Measurements from ENCODE around the gene C5orf15.
"Not testable (repeated sequence)": the region's sequence is repeated elsewhere in the genome, so short reads cannot be mapped to it uniquely, and the experiment has no call there.

The C5orf15 gene

DNA sequence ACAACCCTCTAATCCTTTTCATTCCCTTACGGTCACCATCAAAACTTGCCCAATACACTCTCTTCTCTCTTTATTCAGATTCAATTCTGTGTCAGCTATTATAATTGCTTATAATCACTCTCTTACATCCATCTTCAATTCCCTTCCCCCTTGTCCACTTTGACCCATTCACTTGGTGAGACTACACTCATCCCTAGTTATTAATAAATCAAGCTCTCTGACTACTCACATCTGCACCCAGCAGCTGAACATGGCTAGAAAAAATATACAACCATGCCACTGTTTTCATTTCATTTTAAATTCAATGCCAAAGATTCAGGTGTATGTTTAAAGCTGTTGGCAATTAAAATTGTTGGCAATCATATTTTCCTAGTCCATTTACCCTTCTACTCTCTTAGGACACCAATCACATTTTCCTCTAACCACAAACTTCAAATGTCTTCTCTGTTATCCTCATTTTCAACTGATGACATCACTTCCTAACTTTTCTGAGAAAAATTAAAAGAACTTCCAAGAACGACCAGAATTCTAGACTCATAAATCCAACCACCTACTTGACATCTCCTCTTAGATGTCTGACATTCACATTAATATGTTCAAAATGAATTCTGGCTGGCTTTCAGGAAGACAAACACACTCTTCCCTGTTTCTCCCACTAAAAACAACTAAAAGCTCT lies 5.5 kb downstream of the C5orf15 start:
- DNase-seq (ENCODE audit: low spot score): no peak

DNA sequence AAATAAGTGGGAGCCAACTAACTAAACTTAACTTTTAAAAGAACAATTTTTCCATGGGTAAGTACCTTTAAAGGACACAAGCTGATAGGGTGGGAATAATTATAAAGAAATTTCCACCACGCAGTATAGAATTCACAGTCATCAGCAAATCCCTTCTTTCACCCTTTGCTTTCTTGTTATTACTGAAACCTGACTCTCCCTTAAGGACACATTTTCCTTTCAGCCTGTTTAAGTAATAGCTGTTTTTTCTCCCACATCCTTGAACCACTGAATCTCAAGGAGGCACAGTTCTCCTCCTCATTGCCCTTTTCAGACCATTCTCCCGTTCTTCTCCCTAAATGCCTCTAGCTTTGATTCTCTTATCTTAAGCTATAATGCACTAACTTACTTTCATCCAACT lies 6.3 kb downstream of the C5orf15 start:
- DNase-seq (ENCODE audit: low spot score): no peak

DNA sequence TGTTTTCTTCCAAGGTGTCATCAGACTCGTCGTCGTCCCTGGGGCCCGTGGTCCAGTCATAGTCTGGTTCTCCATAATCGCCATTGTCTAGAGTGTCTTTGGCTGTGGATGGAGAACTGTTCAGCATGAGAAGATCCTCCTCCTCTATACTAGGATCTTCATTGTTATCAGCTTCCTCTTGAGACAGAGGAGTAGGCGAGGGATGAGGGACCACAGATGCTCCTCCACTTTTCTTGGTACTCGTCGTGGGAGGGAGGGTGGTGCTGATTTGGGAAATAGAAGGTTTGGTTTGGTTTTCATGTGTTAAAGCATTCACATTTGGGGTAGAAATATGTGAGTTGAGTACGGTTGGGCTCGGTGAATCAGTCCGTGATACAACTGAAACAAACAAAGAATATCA lies 8.8 kb downstream of the C5orf15 start:
- no peak for DNase-seq (ENCODE audit: low spot score)

DNA sequence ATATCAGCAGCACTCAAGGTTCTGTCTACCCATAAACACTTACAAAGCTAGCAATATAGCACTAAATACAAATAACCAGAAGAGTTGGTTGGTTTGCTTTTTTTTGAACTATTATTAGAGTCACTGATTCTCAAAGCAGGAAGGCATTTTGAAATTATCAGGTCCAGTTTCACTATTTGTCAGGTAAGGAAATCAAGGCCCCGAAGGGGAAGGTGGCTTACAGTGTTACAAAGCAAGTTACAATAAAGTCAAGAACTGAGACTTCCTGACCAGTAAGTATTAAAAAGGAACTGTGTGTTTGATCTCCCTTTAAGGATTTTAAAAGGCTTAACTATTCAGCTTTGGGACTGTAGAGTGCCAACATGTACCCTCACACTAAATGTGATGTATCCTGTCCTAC lies 10.8 kb downstream of the C5orf15 start:
- no peak for DNase-seq (ENCODE audit: low spot score)

DNA sequence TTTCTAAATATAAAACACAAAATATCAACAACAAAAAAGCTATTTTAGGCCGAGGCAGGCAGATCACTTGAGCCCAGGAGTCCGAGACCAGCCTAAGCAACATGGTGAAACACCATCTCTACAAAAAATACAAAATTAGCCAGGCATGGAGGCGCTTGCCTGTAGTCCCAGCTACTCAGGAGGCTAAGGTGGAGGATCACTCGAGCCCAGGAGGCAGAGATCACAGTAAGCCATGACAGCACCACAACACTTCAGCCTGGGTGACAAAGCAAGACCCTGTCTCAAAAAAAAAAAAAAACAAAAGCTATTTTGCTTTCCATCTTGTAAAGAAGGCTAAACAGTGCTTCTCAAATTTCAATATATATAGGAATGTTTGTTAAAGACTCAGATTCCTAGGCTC lies 11.3 kb downstream of the C5orf15 start:
- DNase-seq (ENCODE audit: low spot score): no peak

DNA sequence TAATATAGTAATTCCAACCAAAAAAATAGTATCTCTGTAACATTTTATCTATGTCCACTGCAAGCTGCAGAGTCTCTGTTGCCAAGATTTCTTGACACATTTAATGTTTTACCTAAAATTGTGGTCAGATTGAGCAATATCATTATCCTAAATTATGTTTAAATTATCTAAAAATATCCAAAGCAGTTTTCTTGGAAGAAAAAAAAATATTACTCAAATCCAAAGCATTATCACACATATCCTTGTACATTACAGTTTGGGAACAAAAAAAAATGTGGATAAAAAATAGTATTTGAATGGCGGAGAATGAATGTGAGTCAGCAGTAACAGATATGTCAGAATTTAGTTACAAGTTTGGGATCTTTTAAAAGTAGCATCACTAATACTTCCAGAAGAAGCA lies 12.2 kb downstream of the C5orf15 start:
- DNase-seq (ENCODE audit: low spot score): not testable (repeated sequence)

DNA sequence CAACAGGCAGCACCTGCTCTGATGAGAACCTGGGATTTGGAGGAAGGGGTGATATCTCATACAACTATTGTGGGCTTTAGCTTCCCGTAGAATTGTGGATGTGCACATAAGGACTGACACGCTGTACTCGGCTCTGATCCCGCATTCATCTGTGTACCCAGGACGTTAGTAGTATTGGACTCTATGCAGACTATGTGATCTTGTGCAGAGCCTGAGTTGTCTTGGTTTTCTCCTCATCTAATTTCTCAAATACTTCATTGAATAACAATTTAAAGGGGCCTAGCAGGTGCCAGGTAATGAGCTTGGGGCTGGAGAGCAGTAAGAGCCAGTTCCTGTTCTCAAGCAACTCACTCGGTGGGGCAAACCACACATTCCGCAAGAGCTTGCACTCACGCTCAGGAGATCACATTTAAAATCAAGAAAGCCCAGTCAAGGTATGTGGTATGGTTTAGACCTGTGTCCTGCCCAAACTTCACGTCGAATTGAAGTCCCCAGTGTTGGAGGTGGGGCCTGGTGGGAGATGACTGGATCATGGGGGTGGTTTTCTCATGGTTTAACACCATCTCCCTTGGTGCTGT lies 14.8 kb downstream of the C5orf15 start:
- no peak for DNase-seq (ENCODE audit: low spot score)

DNA sequence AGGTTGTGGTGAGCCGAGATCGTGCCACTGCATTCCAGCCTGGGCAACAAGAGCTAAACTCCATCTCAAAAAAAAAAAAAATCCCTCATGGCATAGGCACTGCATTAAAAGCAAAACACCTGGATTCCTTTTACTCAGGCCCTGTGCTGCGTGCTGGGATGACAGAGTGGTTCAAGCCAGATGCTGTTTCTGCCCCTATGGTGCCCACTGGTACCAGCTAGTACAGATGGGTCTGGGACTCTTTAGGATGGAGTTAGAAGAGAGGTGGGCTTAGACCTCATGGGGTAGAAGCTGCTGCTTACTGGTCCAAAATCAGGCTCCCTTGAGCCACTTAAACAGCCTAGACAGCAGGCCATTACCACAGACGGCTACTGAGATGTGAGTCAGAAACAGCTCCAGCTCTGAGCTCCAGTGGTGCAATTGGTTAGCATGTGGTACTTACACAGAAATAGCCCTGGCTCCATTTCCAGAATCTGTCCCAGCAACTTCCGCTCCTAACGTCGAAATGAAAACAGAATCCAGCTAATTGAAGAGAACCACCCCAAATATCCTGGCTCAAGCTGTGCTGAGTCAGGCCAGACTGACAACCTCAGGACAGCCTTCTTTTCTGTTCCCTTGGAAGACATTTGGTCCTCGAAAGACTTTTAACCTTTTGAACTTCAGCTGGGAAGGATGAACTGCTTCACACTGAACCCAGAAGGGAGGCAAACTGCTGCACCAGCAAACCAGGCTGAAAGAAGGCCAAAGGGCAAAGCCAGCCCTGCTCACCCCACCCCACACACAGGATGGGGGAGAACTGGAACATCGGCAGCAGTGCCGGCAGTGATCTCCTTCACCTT lies 15.5 kb downstream of the C5orf15 start:
- no peak for DNase-seq (ENCODE audit: low spot score)

DNA sequence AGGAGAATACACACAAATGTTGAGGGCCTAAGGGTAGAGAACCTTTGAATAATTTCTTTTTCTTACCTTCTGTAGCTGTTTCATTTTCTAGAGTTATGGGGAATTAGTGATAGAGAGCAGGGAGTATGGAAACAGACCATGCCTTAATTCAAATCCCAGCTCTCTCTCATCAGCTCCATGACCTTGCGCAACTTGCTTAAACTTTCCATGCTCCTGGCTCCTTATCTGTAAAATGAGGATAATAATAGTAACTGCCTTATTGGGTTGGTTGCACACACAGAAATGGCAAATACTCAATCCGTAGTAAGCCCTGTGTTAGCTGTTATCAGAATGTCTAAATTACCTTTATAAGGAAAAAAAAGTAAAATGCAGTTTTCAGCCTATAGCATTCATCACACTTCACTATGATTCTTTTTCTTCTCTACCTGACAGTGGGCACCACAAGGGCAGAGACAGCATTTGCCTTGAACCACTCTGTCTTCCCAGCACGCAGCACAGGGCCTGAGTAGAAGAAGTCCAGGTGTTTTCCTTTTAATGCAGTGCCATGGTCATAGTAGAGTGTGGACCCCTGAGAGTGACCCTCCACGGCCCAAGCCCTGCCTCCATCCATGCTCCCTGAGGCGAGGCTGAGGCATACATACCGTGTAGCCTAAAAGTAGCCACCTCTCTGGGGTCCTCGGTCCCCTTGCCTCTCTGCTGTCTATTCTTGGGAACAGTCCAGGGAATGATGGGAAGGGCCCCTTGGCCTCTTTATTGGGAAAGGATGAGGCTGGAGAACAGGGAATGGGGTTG lies 17.4 kb downstream of the C5orf15 start:
- no peak for DNase-seq (ENCODE audit: low spot score)

DNA sequence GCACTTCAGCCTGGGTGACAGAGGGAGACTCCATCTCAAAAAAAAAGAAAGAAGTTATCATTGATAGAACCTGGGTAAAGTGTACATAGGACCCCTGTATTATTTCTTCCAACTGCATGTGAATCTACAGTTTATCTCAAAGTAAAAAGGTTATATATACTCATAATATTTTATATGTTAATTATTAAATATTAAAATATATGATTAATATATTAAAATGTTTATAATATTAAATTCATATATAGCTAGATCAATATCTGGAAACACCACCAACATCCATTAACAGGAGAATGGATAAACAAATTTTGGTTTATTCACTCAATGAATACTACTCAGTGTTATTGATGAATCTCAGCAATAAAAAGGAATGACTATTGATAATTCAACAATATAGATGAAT lies 19.7 kb downstream of the C5orf15 start:
- no peak for DNase-seq (ENCODE audit: low spot score)

DNA sequence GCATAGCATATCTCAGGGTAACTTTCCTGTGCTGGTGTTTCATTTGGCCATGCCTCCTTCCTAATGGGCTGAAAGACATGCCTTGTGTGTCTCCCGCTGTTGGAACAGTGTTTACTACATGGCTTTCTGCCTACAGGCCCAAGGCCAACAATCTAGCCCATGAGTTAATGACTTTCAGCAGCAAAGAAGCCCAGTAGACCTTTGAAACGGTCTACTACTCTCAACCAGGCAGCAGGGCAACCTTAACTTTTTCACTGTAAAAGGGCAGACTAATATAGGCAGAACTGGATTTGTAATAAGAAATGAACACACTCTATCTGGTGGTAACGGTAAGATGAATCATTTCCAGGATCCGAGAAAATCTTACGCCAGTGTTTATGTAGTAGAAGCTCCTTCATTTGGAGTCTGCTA lies 21.0 kb downstream of the C5orf15 start:
- DNase-seq (ENCODE audit: low spot score): no peak

DNA sequence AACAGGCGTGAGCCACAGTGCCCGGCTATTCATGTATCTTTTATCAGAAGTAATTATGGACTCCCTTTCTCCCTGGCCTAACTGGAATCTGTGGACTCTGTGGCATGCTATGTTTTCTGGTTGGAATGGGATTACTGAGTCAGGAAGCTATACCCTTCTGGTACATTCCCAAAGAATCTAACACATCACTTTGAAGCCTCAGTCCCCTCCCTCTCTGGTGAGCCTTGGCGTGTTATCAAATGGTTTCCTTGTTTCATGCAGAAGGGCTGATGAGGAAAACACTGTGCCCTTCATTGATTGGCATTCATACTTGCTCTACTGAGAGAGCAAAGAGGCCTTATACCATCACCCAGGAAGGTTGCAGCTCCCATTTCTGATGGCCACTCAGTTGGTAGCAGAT lies 22.9 kb downstream of the C5orf15 start:
- DNase-seq (ENCODE audit: low spot score): no peak

DNA sequence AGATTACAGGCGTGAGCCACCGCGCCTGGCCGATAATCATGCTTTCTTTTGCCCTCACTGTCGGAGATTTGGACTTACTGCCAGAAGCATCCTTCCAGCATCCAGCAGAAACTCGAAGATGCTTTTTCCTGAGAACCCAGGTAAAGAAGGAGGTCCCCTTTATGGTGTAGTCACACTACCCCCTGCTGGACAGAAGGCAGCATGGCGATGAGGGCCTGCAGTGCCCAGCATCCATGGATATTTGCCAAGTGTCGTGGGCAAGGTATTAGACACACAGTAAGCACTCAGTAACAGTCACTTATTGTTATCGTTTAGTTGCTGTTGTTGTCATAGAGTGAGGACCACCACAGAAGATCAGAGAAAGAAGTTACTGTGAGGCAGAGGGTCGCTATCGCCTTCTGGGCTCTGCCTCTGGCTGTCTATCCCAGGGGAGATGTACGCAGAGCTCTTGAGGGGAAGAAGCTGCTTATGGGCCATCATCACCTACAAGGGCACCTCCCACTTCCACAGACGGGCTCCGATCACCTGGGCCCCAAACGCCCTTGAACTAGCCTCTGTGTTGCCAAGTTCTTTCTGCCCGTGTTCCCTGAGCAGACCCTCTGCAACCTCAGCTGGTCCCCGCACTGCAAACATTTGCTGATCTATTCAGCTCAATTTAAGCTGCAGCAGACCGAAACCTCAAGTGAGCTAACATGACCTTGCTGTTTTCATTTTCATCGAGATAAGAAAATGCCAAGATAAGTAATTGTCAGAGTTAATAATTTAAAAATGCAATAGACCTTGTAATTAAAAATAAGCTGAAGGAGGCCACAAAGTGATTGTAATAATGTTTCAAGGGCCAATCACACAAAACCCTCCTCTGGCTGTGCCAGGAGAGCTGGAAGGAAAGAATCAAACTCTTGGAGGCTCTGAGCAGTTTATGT lies 23.9 kb downstream of the C5orf15 start:
- DNase-seq (ENCODE audit: low spot score): peak; percentile 66

DNA sequence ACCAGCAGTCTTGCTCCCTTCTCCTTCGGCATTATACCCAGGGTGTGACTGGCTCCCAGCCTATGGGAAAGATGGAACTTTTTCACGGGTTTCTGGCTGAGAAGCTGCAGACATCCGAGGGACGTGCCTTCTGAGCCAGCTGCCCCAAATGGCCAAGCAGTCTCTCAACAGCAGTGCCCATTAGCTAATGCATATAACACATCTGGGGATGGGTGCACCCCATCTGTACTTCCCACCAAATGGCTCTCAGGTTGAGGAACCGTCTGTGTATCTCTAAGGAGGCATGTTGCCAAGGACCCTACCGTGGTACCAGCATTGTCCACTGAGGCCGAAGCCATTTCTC lies 25.0 kb downstream of the C5orf15 start:
- DNase-seq (ENCODE audit: low spot score): no peak

DNA sequence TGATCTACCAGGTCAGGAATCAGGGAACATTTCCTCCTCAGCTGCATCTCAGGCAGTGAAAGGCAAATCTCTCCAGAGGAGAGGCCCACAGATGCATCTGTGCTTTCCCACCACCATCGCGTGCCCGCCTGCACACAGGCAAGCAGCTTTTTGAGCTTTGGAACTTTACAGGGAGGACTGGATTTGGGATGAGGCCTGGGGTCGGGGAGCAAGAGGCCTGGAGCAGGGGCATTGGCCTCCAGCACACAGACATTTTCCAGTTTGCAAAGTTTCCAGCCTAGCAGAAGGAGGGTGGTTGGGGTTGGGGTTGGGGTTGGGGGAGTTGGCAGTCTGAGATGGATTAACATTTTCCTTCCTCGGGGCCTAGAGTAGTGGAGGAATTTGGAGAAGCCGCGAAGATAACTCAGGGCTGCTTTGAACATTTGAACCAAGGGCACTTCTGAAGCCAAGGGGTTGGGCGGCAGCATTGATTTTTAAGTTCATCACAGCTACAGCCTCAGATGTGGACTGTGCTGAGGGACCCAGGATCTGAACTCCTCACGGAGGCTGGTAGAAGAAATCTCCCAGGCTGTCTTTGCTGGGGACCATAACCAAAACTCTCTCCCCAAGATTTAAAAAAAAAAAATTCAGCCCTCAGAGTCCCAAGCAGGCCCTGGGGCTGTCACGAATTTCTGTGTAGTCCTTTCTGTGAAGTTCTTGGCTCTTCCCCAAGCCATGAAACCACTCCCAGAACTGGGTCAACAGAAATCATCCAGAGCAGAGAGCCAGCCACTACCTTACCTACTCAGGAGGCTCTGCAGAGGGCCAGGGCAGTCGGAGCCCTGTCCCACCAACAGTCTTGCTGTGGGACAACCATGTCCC lies 25.6 kb downstream of the C5orf15 start:
- no peak for DNase-seq (ENCODE audit: low spot score)

DNA sequence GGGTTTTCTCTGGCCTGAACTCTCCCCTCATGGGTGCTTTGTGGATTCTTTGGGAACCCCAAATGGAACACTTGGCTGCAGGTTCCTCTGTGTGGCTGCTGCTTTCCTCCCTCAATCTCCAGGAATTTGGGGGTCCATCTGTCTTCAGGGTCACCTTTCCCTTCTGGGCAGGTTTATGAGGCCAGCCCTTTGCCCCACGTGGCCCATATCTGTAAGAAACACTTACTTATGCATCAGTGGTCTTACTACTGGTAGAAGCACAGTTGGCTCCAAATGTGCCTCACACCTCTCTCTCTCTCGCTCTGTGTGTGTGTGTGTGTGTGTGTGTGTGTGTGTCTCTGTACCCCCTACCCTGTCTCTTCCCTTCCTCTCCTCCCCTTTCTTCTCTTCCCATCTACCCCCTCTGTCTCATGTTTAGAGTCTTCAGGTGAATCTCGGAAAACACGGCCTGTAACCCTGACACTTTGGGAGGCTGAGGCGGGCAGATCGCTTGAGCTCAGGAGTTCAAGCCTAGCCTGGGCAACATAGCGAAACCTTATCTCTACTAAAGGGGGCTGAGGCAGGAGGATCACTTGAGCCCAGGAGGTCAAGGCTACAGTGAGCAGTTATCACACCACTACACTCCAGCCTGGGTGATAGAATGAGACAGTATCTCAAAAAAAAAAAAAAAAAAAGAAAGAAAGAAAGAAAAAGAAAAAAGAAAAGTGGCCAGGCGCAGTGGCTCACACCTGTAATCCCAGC lies 26.8 kb downstream of the C5orf15 start:
- no peak for DNase-seq (ENCODE audit: low spot score)

DNA sequence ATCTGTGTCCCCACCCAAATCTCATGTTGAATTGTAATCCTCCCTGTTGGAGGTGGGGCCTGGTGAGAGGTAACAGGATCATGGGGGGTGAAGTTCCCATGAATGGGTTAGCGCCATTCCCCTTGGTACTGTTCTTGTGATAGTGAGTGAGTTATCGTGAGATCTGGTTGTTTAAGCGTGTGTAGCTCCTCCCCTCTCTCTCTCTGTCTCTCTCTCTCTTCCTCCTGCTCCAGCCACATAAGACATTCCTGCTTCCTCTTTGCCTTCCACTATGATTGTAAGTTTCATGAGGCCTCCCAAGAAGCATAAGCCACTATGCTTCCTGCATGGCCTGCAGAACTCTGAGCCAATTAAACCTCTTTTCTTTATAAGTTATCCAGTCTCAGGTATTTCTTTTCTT lies 28.8 kb downstream of the C5orf15 start:
- no peak for DNase-seq (ENCODE audit: low spot score)

DNA sequence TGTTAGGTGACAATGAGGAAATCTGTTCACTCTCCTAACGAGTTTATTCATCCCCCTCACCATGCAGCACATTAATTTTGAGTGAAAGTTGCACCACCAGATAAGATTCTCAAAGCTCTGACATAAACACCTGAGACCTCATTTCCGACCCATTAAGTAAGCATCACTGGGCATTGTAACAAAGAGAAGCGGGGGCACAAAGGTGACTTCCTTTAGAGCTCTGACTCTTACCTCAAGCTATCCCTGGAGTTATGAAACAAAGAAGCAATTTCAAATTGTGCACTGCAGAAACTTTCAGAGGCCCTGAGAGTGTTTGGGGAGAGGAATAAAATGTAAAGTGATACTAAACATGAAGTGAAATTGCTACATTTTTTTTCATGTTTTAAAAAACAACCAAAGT lies 29.5 kb downstream of the C5orf15 start:
- DNase-seq (ENCODE audit: low spot score): no peak

DNA sequence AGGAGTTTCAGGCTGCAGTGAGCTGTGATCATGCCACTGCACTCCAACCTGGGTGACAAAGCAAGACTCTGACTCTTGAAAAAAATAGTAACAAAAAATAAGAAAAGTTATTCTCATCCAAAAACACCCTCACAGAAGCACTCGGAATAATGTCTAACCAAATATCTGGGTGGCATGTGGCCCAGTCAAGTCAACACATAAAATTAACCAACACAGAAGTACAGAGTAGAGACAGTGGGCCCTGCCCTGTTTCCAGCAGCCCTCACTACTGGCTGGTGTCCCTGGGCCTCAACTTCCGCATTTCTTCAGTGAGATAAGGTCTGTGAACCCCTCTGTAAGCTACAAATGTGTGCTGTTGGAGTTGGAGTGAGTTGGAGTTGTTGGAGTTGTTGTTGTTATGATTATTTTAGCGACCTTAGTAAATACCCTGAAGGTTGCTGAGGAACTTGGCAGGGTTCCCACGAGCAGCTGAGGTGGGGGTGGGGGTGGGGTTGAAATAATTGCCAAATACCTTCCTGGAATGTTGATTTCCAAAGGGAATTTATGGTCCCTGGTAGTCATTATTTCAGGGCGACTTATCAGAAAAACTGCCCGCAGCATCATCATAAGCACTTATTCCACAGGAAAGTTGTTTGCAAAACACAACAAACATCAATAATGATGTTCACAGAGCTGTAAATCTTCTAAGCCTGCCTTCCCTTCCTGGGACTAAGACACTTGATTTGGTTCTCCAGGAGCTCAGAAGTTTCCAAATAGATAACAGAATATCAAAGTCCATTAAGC lies 30.2 kb downstream of the C5orf15 start:
- no peak for DNase-seq (ENCODE audit: low spot score)
